SK-N-MC (cell line): ENCODE measurements around the gene TBC1D21.

Experiments used
- EZH2 ChIP-seq: fragments of 200-600 bp; sonication (generic); IDR thresholded peaks from one replicate; pipeline ENCODE4 v1.6.1; 2017; ENCODE audit warnings: antibody characterized with exemption
- POLR2AphosphoS5 ChIP-seq: IDR thresholded peaks from 2 replicates; pipeline ENCODE4 v1.6.1; 2012; ENCODE audit warnings: mild to moderate bottlenecking, low read depth, low read length, borderline replicate concordance

DNA sequence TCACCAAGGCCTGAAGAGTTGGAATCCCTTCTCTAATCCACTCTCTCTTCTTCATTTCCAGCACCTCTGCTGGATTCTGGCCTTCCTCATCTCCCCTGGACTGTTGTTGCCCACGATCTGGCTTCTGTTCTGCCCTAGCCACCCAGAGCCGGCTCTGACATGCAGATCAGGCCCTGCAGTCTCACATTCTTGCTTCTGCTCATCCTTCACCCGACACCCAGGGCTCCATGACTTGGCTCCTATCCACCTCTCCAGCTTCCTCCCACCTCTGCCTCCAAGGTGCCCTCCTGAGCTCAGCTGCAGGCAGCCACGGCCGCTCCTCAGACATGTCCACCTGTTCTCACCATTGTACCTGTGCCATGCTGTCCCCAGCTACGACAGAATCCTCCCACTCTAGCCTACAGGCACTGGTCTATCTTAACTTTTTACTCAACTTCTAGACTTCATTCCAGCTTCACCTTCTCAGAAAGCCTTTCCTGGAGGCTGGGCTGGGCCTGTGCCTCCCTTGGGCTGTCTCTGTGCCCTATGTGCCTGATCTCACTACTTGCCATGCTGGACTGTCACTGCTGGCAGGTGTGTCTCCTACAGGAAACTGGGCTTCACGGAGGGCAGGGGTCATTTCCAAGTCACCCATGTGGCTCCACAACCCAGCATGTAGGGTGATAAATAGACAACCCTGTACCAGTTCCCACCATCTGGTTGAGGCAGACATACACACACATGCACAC is 16.0 kb upstream of the TBC1D21 start:
- no peak for TF ChIP-seq POLR2AphosphoS5
- no peak for TF ChIP-seq EZH2
